BJ (cell line): ENCODE measurements around the gene MC5R. TPM values are rescaled to one million over a fixed set of nuclear protein-coding genes. Genes with fewer than 3 reads are reported as not detected.

Experiments
- CTCF ChIA-PET: fragments of 350-600 bp; formaldehyde crosslinking; extraction: SDS; loops from one replicate; lab custom pipeline; 2021; ENCODE audit warnings: antibody characterized with exemption, inconsistent platforms; lab: Yijun Ruan, JAX
- POLR2A ChIA-PET: fragments of 300-600 bp; sonication (Branson Sonifier 250); formaldehyde crosslinking; extraction: SDS; loops from one replicate; lab custom pipeline; 2021; ENCODE audit warnings: antibody characterized with exemption; lab: Charles Lee
- DNase-seq: peaks from one replicate; pipeline ENCODE4 v3.0.0-alpha.2; 2011; ENCODE audit warnings: low read depth
- H3K27me3 ChIP-seq: 2 replicates; pipeline ENCODE4 v1.6.0; 2011; ENCODE audit warnings: low read length; ENCODE audit not compliant: control insufficient read depth, insufficient read depth
- H3K36me3 ChIP-seq: 2 replicates; pipeline ENCODE4 v1.5.1; 2011; ENCODE audit warnings: low read length; ENCODE audit not compliant: control insufficient read depth, insufficient read depth
- H3K4me3 ChIP-seq: 2 replicates; pipeline ENCODE4 v1.5.1; 2011; ENCODE audit warnings: low read depth, mild to moderate bottlenecking, control low read depth, low read length
- polyA minus RNA-seq: library from RNA; depleted of rRNA, polyadenylated mRNA; stranded (reverse); fragments of >200 nt; gene quantifications from 2 replicates; pipeline ENCODE4 v1.2.3, GENCODE V29; 2011; rRNA and poly(A)+ RNA removed
- polyA plus RNA-seq: library from polyadenylated mRNA; depleted of rRNA; stranded (reverse); fragments of >200 nt; gene quantifications from 2 replicates; pipeline ENCODE4 v1.2.3, GENCODE V29; 2011; rRNA removed
- TF ChIP-seq, protein P1 (sequence below): IDR thresholded peaks from 2 replicates; pipeline ENCODE4 v1.5.1; 2011; ENCODE audit warnings: low read depth, mild to moderate bottlenecking, control low read depth, inconsistent platforms, low read length, moderate library complexity; ENCODE audit not compliant: insufficient read depth

MC5R gene
- not detected in 2 replicates for polyA plus RNA-seq
- polyA minus RNA-seq = not detected in 2 replicates

DNA sequence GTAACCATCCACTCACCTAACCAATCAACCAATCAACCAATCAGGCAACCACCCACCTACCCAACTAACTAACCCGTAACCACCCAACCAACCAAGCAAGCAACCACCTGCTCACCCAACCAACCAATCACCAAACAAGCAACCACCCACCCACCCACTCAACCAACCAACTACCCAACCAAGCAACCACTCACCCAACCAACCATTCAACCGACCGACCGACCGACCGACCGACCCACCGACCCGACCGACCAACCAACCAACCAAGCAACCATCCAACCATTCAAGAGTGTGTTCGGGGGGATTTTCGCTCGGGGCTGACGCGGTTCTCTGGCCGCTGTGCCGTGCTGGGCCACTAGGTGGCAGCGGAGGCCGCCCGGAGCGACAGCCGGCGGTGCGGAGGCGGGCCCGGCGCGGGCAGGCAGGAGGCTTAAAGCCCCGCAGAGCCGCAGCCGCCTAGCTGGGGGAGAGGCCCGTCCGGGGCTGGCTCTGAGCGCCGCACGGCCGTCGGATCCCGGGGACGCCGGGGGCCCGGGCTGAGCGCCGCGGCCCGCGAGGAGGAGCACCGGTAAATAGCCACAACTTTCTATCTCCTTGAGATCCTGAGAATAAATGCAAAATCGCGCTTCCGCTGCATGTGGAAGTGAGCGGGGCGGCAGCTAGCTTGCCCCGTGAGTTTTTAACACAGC is at the start of gene MC5R:
Gene MC5R (plus strand): TSS at position 443 of the 689 bp plus-strand sequence. CDS start 1,617 bp downstream, outside the sequence.
- DNase-seq = no peak
- ChIA-PET POLR2A (no interaction called here), CTCF (interaction anchor here (0.7 to 2.2 kb wide), 8 partner anchors 8 to 264 kb away, joined by 3 to 16 read pairs (median 3); no protein-coding TSS in a partner anchor)
- Histone ChIP-seq H3K36me3 (no peaks in the 10 kb centered on the region), H3K4me3 (peak within 1 kb of the TSS; percentile 8; the same call in 1 of the 2 replicates), H3K27me3 (no peaks in the 10 kb centered on the region)
- TF ChIP-seq, protein P1, sequence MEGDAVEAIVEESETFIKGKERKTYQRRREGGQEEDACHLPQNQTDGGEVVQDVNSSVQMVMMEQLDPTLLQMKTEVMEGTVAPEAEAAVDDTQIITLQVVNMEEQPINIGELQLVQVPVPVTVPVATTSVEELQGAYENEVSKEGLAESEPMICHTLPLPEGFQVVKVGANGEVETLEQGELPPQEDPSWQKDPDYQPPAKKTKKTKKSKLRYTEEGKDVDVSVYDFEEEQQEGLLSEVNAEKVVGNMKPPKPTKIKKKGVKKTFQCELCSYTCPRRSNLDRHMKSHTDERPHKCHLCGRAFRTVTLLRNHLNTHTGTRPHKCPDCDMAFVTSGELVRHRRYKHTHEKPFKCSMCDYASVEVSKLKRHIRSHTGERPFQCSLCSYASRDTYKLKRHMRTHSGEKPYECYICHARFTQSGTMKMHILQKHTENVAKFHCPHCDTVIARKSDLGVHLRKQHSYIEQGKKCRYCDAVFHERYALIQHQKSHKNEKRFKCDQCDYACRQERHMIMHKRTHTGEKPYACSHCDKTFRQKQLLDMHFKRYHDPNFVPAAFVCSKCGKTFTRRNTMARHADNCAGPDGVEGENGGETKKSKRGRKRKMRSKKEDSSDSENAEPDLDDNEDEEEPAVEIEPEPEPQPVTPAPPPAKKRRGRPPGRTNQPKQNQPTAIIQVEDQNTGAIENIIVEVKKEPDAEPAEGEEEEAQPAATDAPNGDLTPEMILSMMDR = peak; percentile 66

- CTCF ChIA-PET = interaction anchor here (1.5 kb wide), 1 partner anchor 9 kb away, joined by 3 read pairs; no protein-coding TSS in a partner anchor
- TF ChIP-seq, protein P1 = no peak
Observed at GRCh38 chr18:13775058-13775457, 48.9 kb upstream of the MC5R start.

DNA sequence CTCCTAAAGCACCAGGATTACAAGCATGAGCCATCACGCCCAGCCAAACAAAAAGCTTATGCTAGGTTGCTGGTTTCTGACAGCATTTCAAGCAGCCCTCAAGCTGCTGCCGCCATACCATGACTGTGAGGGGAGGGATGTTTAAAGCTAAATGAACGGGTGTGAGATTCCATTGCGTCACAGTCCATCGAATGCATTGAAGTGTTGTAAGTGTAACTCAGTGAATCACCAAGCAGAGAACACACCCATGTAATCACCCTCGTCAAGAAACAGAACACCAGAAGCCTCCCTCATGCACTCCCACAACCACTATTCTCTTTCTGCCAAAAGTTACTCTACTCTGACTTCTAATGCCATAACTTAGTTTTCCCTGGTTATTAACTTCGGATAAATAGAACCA is 32.8 kb upstream of the MC5R start:
- CTCF ChIA-PET = no interaction called here
- H3K27me3 ChIP-seq = no peaks in the 10 kb centered on the region
- TF ChIP-seq, protein P1 = no peak
- no peak for DNase-seq
- H3K4me3 ChIP-seq = no peak overlapping the region
- POLR2A ChIA-PET = no interaction called here
- no peaks in the 10 kb centered on the region for H3K36me3 ChIP-seq

More at GRCh38 chr18:13775058-13775457, 48.9 kb upstream of the MC5R start:
- Histone ChIP-seq H3K4me3 (no peak overlapping the region), H3K27me3 (no peaks in the 10 kb centered on the region), H3K36me3 (no peaks in the 10 kb centered on the region)
- no peak for DNase-seq
- POLR2A ChIA-PET = no interaction called here

DNA sequence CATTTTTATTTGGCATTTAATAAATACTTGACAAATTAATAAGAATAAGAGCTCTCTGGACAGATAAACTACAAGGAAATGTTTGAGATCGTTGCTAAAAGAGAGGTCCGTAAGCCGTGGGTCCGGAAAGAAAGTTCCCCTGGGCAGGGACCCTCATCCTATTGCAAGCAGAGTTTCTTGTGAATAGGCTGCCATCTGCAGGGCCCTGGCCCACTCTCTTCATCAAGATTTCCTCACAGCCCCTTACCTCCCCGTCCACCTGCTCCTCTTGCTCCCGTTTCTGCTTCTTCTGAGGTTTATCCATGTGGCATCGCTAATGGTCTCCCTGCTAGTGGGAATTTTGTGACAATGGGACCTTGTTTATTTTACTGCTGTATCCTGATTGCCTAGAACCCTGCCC is 30.1 kb upstream of the MC5R start:
- ChIA-PET POLR2A (interaction anchor here (0.6 kb wide), 1 partner anchor 181 kb away, joined by 3 read pairs; no protein-coding TSS in a partner anchor), CTCF (no interaction called here)
- no peak overlapping the region for H3K4me3 ChIP-seq
- no peaks in the 10 kb centered on the region for H3K27me3 ChIP-seq
- DNase-seq = no peak
- TF ChIP-seq, protein P1 = no peak
- H3K36me3 ChIP-seq = no peaks in the 10 kb centered on the region

DNA sequence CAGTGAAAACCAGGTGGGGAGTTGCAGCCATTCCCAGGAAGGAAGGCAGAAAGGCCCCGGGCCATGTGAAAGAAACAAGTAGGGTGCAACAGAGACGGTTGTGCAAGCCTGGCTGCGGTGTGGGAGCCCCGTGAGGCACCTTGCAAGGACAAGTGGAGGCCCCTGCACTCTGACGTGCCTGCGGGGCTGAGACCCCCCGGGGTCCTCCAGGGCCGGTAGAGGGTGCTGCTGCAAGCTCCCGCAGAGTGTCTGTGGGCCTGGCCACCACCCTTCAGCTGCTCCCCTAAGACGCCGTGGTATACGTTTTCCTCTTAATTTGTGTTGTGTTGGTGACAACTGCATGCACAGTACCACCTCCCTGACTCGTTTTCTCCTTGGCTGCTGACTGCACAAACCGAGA is 27.4 kb upstream of the MC5R start:
- H3K36me3 ChIP-seq = no peaks in the 10 kb centered on the region
- TF ChIP-seq, protein P1 = no peak

More for the DNA sequence above, 27.4 kb upstream of the MC5R start:
- POLR2A ChIA-PET = no interaction called here
- Histone ChIP-seq H3K4me3 (no peak overlapping the region), H3K27me3 (peaks cover 5% of the 10 kb centered on the region; the same call in 1 of the 2 replicates)
- CTCF ChIA-PET = no interaction called here
- DNase-seq = no peak
